H1 (cell line): Measurements from ENCODE around the gene KCNAB2. TPM values are rescaled to one million over a fixed set of nuclear protein-coding genes. Genes with fewer than 3 reads are reported as not detected.

ENCODE experiments used
- CHD1 ChIP-seq: IDR thresholded peaks from 2 replicates; pipeline ENCODE4 v1.6.1; 2012; ENCODE audit warnings: low read depth, low read length, improper control_type of control experiment
- CHD2 ChIP-seq: IDR thresholded peaks from 2 replicates; pipeline ENCODE4 v1.6.1; 2012; ENCODE audit warnings: low read length, improper control_type of control experiment
- KDM5A ChIP-seq: fragments of 200-600 bp; IDR thresholded peaks from 2 replicates; pipeline ENCODE4 v1.7.1; 2012; ENCODE audit warnings: mild to moderate bottlenecking, low read length, inconsistent platforms, mixed read lengths
- polyA plus RNA-seq, 7 experiments: library from polyadenylated mRNA; depleted of rRNA in 3 of 7; stranded (reverse) in 5 of 7; unstranded in 2 of 7; fragments of >200 nt in 5 of 7; fragments of 200-250 nt in 2 of 7; gene quantifications; 1 replicate in 5 of 7; 2 replicates in 1 of 7; 4 replicates in 1 of 7; pipeline versions ENCODE4 v1.2.1 to v1.2.3, GENCODE V29; 2011 to 2013; ENCODE audit warnings: missing spikeins in 2 of 7, mixed read lengths in 2 of 7
- total RNA-seq: library from RNA; stranded (reverse); fragmentation: NEBNext Ultra II Directional; extraction: Animal tissue kit (Norgen Biotek cat#: 25700); gene quantifications from 2 replicates; pipeline ENCODE4 v1.2.1, GENCODE V29; 2021
- TF ChIP-seq, protein P1 (sequence below): IDR thresholded peaks from 2 replicates; pipeline ENCODE4 v1.6.1; 2011; ENCODE audit warnings: low read length, improper control_type of control experiment
- TF ChIP-seq, protein P2 (sequence below): fragments of 300-600 bp; sonication (generic); IDR thresholded peaks from 2 replicates; pipeline ENCODE4 v1.7.1; 2012; ENCODE audit warnings: low read length, moderate library complexity, mild to moderate bottlenecking, inconsistent platforms; ENCODE audit not compliant: insufficient replicate concordance

KCNAB2 gene
- total and polyA plus RNA-seq, 2 of the 8 experiments (the other 6 are each of a cell fraction or from before 2014, with no cell fraction given), result 4.5 to 7.0 TPM

DNA sequence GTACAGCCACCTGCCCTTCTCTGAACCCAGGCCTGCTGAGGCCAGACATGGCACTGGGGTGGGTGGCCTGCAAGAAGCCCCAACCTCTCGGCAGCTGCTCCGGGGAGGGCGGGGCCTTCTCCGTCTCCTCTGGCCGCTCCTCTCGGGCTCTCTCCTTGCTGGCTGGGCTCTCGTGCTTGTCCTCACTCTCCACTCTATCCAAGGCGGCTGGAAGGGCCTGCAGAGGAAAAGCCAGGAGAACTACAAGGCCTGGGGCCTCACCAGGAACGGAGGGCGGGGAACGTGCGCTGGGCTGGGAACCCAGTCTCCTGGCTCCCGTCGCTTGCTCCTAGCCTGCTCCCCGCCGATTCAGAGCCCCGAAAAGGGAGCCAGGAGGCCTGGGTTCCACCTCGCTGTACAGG lies 75.3 kb downstream of the KCNAB2 start (continued):
- TF ChIP-seq, protein P1, sequence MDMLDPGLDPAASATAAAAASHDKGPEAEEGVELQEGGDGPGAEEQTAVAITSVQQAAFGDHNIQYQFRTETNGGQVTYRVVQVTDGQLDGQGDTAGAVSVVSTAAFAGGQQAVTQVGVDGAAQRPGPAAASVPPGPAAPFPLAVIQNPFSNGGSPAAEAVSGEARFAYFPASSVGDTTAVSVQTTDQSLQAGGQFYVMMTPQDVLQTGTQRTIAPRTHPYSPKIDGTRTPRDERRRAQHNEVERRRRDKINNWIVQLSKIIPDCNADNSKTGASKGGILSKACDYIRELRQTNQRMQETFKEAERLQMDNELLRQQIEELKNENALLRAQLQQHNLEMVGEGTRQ, result no peak
- TF ChIP-seq CHD2 (no peak), KDM5A (no peak), CHD1 (no peak)
- TF ChIP-seq, protein P2, sequence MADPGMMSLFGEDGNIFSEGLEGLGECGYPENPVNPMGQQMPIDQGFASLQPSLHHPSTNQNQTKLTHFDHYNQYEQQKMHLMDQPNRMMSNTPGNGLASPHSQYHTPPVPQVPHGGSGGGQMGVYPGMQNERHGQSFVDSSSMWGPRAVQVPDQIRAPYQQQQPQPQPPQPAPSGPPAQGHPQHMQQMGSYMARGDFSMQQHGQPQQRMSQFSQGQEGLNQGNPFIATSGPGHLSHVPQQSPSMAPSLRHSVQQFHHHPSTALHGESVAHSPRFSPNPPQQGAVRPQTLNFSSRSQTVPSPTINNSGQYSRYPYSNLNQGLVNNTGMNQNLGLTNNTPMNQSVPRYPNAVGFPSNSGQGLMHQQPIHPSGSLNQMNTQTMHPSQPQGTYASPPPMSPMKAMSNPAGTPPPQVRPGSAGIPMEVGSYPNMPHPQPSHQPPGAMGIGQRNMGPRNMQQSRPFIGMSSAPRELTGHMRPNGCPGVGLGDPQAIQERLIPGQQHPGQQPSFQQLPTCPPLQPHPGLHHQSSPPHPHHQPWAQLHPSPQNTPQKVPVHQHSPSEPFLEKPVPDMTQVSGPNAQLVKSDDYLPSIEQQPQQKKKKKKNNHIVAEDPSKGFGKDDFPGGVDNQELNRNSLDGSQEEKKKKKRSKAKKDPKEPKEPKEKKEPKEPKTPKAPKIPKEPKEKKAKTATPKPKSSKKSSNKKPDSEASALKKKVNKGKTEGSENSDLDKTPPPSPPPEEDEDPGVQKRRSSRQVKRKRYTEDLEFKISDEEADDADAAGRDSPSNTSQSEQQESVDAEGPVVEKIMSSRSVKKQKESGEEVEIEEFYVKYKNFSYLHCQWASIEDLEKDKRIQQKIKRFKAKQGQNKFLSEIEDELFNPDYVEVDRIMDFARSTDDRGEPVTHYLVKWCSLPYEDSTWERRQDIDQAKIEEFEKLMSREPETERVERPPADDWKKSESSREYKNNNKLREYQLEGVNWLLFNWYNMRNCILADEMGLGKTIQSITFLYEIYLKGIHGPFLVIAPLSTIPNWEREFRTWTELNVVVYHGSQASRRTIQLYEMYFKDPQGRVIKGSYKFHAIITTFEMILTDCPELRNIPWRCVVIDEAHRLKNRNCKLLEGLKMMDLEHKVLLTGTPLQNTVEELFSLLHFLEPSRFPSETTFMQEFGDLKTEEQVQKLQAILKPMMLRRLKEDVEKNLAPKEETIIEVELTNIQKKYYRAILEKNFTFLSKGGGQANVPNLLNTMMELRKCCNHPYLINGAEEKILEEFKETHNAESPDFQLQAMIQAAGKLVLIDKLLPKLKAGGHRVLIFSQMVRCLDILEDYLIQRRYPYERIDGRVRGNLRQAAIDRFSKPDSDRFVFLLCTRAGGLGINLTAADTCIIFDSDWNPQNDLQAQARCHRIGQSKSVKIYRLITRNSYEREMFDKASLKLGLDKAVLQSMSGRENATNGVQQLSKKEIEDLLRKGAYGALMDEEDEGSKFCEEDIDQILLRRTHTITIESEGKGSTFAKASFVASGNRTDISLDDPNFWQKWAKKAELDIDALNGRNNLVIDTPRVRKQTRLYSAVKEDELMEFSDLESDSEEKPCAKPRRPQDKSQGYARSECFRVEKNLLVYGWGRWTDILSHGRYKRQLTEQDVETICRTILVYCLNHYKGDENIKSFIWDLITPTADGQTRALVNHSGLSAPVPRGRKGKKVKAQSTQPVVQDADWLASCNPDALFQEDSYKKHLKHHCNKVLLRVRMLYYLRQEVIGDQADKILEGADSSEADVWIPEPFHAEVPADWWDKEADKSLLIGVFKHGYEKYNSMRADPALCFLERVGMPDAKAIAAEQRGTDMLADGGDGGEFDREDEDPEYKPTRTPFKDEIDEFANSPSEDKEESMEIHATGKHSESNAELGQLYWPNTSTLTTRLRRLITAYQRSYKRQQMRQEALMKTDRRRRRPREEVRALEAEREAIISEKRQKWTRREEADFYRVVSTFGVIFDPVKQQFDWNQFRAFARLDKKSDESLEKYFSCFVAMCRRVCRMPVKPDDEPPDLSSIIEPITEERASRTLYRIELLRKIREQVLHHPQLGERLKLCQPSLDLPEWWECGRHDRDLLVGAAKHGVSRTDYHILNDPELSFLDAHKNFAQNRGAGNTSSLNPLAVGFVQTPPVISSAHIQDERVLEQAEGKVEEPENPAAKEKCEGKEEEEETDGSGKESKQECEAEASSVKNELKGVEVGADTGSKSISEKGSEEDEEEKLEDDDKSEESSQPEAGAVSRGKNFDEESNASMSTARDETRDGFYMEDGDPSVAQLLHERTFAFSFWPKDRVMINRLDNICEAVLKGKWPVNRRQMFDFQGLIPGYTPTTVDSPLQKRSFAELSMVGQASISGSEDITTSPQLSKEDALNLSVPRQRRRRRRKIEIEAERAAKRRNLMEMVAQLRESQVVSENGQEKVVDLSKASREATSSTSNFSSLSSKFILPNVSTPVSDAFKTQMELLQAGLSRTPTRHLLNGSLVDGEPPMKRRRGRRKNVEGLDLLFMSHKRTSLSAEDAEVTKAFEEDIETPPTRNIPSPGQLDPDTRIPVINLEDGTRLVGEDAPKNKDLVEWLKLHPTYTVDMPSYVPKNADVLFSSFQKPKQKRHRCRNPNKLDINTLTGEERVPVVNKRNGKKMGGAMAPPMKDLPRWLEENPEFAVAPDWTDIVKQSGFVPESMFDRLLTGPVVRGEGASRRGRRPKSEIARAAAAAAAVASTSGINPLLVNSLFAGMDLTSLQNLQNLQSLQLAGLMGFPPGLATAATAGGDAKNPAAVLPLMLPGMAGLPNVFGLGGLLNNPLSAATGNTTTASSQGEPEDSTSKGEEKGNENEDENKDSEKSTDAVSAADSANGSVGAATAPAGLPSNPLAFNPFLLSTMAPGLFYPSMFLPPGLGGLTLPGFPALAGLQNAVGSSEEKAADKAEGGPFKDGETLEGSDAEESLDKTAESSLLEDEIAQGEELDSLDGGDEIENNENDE, result no peak
